ENCODE measurements around the gene CREM.

CREM gene

DNA sequence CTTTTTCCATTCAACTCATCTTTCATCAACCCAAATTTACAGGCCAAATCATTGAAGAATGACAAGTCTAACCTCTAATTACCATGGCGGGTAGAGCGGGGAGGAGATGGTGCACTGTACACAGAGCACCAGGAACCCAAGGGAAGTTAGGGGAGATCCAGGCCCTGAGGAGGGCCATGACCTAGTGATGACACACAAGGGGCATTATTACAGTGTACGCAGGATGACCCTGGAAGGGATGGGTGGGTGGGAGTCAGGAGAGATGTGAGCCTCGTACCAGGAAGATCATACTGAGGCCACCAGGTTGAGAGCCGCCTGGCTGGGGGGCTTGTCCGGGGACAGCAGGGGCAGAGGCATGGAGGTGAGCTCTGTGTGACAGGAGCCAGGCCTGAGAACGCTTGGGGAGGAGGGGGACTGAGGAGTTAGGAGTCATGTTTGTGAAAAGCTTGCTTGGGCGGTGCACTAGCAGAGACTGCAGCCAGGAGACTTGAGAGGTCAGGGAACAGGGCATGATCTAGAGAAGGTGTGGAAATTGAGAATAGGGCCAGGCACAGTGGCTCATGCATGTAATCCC is 120.2 kb downstream of the CREM start:
- H3K36me3 ChIP-seq (ENCODE audit: insufficient read depth, low read length): no peaks in the 10 kb centered on the region
- no peaks in the 10 kb centered on the region for H3K9me3 ChIP-seq (ENCODE audit: insufficient read depth, low read depth, low read length)
- 89% methylated on average over 8 of the region's 8 CpGs for WGBS

GRCh38 chr10:35251373-35252100 is 124.9 kb downstream of the CREM start:
- Histone ChIP-seq H3K36me3 (ENCODE audit: insufficient read depth, low read length) (no peaks in the 10 kb centered on the region), H3K9ac (ENCODE audit: low read depth, low read length) (no peak overlapping the region), H3K27ac (ENCODE audit: low read depth, low read length) (no peak overlapping the region), H3K27me3 (ENCODE audit: insufficient read depth, low read length) (no peaks in the 10 kb centered on the region), H3K4me3 (ENCODE audit: low read length) (no peak overlapping the region), H3K4me1 (ENCODE audit: insufficient read depth, low read length) (no peaks in the 10 kb centered on the region), H3K9me3 (ENCODE audit: insufficient read depth, low read depth, low read length) (no peaks in the 10 kb centered on the region)
- WGBS: 89% methylated on average over 6 of the region's 6 CpGs

More for the DNA sequence above, 120.2 kb downstream of the CREM start:
- H3K27ac ChIP-seq (ENCODE audit: low read depth, low read length): no peak overlapping the region
- H3K4me1 ChIP-seq (ENCODE audit: insufficient read depth, low read length): no peaks in the 10 kb centered on the region
- no peaks in the 10 kb centered on the region for H3K27me3 ChIP-seq (ENCODE audit: insufficient read depth, low read length)
- no peak overlapping the region for H3K4me3 ChIP-seq (ENCODE audit: low read length)
- H3K9ac ChIP-seq (ENCODE audit: low read depth, low read length): no peak overlapping the region

DNA sequence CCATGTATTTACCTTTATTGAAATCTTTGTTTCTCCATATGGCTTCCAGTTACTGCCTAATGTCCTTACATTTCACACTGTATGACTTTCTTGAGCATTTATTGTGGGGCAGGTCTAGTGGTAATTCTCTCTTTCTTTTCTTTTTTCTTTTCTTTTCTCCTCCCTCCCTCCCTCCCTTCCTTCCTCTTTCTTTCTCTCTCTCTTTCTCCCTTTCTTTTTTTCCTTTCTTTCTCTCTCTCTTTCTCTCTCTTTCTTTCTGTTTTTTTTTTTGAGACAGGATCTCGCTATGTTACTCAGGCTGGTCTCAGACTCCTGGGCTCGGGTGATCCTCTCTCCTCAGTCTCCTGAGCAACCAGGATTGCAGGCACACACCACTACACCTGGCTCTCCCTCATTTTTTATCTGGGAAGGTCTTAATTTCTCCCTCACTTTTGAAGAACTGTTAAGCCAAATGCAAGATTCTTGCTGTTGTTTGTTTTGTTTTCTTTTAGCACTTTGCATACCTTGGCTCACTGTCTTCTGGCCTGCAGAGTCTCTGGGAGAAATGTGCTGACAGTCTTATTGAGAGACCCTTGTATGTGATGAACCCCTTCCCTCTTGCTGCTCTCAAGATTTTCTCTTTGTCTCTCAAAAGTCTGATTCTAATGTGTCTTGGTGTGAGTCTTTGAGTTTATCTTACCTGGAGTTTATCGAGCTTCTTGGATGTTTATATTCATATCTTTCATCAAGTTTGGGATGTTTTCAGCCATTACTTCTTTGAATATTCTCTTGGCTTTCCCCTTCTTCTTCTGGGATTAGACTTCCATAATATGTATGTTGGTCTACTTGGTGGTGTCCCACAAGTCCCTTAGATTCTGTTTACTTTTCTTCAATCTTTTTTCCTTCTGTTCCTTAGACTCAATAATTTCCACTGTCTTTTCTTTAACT is 130.7 kb downstream of the CREM start:
- Histone ChIP-seq H3K27ac (ENCODE audit: low read depth, low read length) (no peak overlapping the region), H3K9ac (ENCODE audit: low read depth, low read length) (no peak overlapping the region), H3K27me3 (ENCODE audit: insufficient read depth, low read length) (no peaks in the 10 kb centered on the region), H3K9me3 (ENCODE audit: insufficient read depth, low read depth, low read length) (no peaks in the 10 kb centered on the region; the same call in 1 of the 2 replicates), H3K4me1 (ENCODE audit: insufficient read depth, low read length) (no peaks in the 10 kb centered on the region), H3K36me3 (ENCODE audit: insufficient read depth, low read length) (no peaks in the 10 kb centered on the region), H3K4me3 (ENCODE audit: low read length) (no peak overlapping the region)
- WGBS: 96% methylated on average over 2 of the region's 3 CpGs

DNA sequence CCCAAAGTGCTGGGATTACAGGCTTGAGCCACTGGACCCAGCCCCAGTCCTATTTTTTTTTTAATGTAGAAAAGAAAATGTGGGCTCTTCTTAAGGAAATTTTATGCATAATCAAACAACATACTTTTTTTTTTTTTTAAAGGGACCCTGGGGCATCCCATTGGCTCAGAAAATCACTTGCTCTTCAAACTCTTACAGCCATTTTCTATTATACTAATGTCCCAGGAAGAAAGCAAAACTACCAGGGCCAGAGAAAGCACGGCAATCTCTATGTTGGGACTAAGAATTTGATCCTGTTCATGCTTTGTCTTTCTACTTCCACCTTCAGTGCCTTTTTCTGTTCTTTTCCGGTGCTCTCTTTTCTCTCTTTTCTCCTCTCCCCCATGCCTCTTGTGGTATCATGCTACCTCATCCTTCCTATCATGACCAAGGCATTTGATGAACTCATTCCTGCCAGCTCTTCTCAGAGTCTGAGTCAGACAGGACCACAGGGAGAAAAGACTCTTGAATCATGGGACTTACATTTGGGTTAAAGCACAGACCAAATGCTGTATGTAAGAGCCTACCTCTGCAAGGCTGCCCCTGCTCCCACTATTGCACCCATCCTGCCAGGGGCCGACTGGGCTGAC is 133.2 kb downstream of the CREM start:
- no peaks in the 10 kb centered on the region for H3K36me3 ChIP-seq (ENCODE audit: insufficient read depth, low read length)
- H3K4me3 ChIP-seq (ENCODE audit: low read length): no peak overlapping the region
- no peaks in the 10 kb centered on the region for H3K27me3 ChIP-seq (ENCODE audit: insufficient read depth, low read length)
- H3K9me3 ChIP-seq (ENCODE audit: insufficient read depth, low read depth, low read length): no peaks in the 10 kb centered on the region; the same call in 1 of the 2 replicates
- no peak overlapping the region for H3K9ac ChIP-seq (ENCODE audit: low read depth, low read length)
- H3K4me1 ChIP-seq (ENCODE audit: insufficient read depth, low read length): no peaks in the 10 kb centered on the region
- H3K27ac ChIP-seq (ENCODE audit: low read depth, low read length): no peak overlapping the region
- 75% methylated on average over 3 of the region's 3 CpGs for WGBS

DNA sequence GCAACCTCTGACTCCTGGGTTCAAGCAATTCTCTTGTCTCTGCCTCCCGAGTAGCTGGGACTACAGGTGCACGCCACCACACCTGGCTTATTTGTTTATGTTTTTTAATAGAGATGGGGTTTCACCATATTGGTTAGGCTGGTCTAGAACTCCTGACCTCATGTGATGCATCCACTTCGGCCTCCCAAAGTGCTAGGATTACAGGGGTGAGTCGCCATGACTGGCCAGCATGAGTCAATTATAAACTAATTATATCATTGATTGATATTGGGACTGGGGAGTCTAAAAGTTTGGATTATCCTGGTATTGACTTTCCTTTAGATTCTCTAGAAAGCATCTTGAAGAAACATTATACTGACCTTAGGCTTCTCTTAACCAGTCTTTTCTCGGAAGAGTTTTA is 135.8 kb downstream of the CREM start:
- Histone ChIP-seq H3K4me1 (ENCODE audit: insufficient read depth, low read length) (no peaks in the 10 kb centered on the region), H3K36me3 (ENCODE audit: insufficient read depth, low read length) (no peaks in the 10 kb centered on the region), H3K27me3 (ENCODE audit: insufficient read depth, low read length) (no peaks in the 10 kb centered on the region), H3K4me3 (ENCODE audit: low read length) (no peak overlapping the region), H3K9ac (ENCODE audit: low read depth, low read length) (no peak overlapping the region), H3K27ac (ENCODE audit: low read depth, low read length) (no peak overlapping the region), H3K9me3 (ENCODE audit: insufficient read depth, low read depth, low read length) (no peaks in the 10 kb centered on the region; the same call in 1 of the 2 replicates)
- WGBS: 96% methylated on average over 4 of the region's 5 CpGs
